K562 (cell line): Measurements from ENCODE around the gene C16orf96. TPM values are rescaled to one million over a fixed set of nuclear protein-coding genes. Genes with fewer than 3 reads are reported as not detected.

ENCODE experiments used
- ATAC-seq: fragments of 200-7000 bp; cut with Tn5 transposase; 3 replicates; pipeline ENCODE4 v1.9.1; 2020; ENCODE audit warnings: moderate library complexity
- BruUV-seq: library from RNA; stranded (reverse); fragments of 400-500 nt; replicated peaks from 2 replicates; lab custom pipeline; 2021; lab: Mats Ljungman, UMichigan
- CTCF ChIA-PET: fragments of 300-600 bp; formaldehyde crosslinking; extraction: SDS; loops from one replicate; lab custom pipeline; 2021; ENCODE audit warnings: low intra/inter-chr PET ratio; lab: Yijun Ruan, JAX
- POLR2A ChIA-PET: fragments of 300-600, 350-650 bp; sonication (Branson Sonifier 250); formaldehyde crosslinking; extraction: SDS; loops from one replicate; lab custom pipeline; 2021; ENCODE audit warnings: antibody characterized with exemption, inconsistent platforms; lab: Yijun Ruan, JAX
- DNase-seq, 4 experiments: peaks; one replicate each; pipeline versions ENCODE4 v3.0.0 to v3.0.0-alpha.2; 2011 to 2018; ENCODE audit warnings: low spot score in 3 of 4, mixed read lengths in 3 of 4; ENCODE audit errors: extremely low read depth in 1 of 4
- FAIRE-seq: peaks from 2 replicates; lab custom pipeline; 2011; peaks lifted over from hg19 to GRCh38; lab: Jason Lieb, UNC
- H2AFZ ChIP-seq: 2 replicates; pipeline ENCODE4 v1.6.0; 2011; ENCODE audit warnings: low read depth, low read length, control low read depth, inconsistent platforms
- H3K27ac ChIP-seq: fragments of 200-600 bp; 3 replicates; pipeline ENCODE4 v1.8.0; 2011; ENCODE audit warnings: low read depth, mild to moderate bottlenecking, control low read depth, inconsistent platforms, low read length, moderate library complexity, mixed read lengths; ENCODE audit errors: extremely low read depth
- H3K27me3 ChIP-seq, 2 experiments: fragments of 300-600 bp in 1 of 2; 2 replicates in 1 of 2; 3 replicates in 1 of 2; pipeline versions ENCODE4 v1.6.0 to v1.8.0; 2011; ENCODE audit warnings: inconsistent platforms in 2 of 2, low read length in 2 of 2, mild to moderate bottlenecking in 1 of 2, mixed read lengths in 1 of 2, moderate library complexity in 1 of 2; ENCODE audit not compliant: control insufficient read depth in 2 of 2, insufficient read depth in 2 of 2
- H3K36me3 ChIP-seq: fragments of 300-600 bp; 3 replicates; pipeline ENCODE4 v1.8.0; 2011; ENCODE audit warnings: mild to moderate bottlenecking, low read length, inconsistent platforms; ENCODE audit not compliant: control insufficient read depth, insufficient read depth
- H3K4me1 ChIP-seq, 2 experiments: fragments of 200-600 bp in 1 of 2; replicated peaks in 1 of 2; 2 replicates in 1 of 2; 3 replicates in 1 of 2; pipeline versions ENCODE4 v1.5.1 to v1.8.0; 2011; ENCODE audit warnings: inconsistent platforms in 2 of 2, low read length in 2 of 2, mild to moderate bottlenecking in 1 of 2, mixed read lengths in 1 of 2, moderate library complexity in 1 of 2; ENCODE audit not compliant: control insufficient read depth in 2 of 2, insufficient read depth in 2 of 2
- H3K4me2 ChIP-seq: 2 replicates; pipeline ENCODE4 v1.6.1; 2011; ENCODE audit warnings: low read length, control low read depth, inconsistent platforms, mixed read lengths; ENCODE audit not compliant: insufficient read depth
- H3K4me3 ChIP-seq: fragments of 200-600 bp; sonication (generic), shearing (Covaris generic); 2 replicates; pipeline ENCODE4 v1.5.1; 2016; ENCODE audit warnings: control low read depth, inconsistent platforms
- H3K79me2 ChIP-seq: fragments of 200-600 bp; 3 replicates; pipeline ENCODE4 v1.8.0; 2011; ENCODE audit warnings: low read length, inconsistent platforms; ENCODE audit not compliant: control insufficient read depth, insufficient read depth
- H3K9ac ChIP-seq, 2 experiments: 2 replicates each; pipeline versions ENCODE4 v1.6.0 to v1.6.1; 2011; ENCODE audit warnings: low read depth in 2 of 2, low read length in 2 of 2, control low read depth in 1 of 2, inconsistent platforms in 1 of 2, mild to moderate bottlenecking in 1 of 2, mixed read lengths in 1 of 2; ENCODE audit not compliant: insufficient read depth in 1 of 2
- H3K9me1 ChIP-seq: one replicate; pipeline ENCODE4 v1.6.0; 2011; ENCODE audit warnings: inconsistent platforms, mild to moderate bottlenecking, low read length, moderate library complexity; ENCODE audit not compliant: control insufficient read depth, insufficient read depth
- H3K9me3 ChIP-seq: replicated peaks from 2 replicates; pipeline ENCODE4 v1.5.1; 2011; ENCODE audit warnings: low read depth, low read length, inconsistent platforms; ENCODE audit not compliant: control insufficient read depth, insufficient read depth
- H4K20me1 ChIP-seq: replicated peaks from 2 replicates; pipeline ENCODE4 v1.6.1; 2011; ENCODE audit warnings: low read length, inconsistent platforms, mixed read lengths; ENCODE audit not compliant: control insufficient read depth, insufficient read depth
- CREBBP ChIP-seq: IDR thresholded peaks from one replicate; pipeline ENCODE4 v1.6.1; 2012; ENCODE audit warnings: low read depth, mild to moderate bottlenecking, control low read depth, inconsistent platforms, low read length
- CTBP1 ChIP-seq: fragments of 450-650 bp; IDR thresholded peaks from 2 replicates; pipeline ENCODE4 v1.6.1; 2016; ENCODE audit warnings: borderline replicate concordance
- CTCF ChIP-seq, 3 experiments: IDR thresholded peaks in 2 of 3; conservative IDR thresholded peaks in 1 of 3; 2 replicates each; pipeline ENCODE4 v1.5.1; 2011 to 2012; ENCODE audit warnings: low read length in 3 of 3, mild to moderate bottlenecking in 3 of 3, control low read depth in 2 of 3, improper control_type of control experiment in 1 of 3, inconsistent platforms in 1 of 3, low read depth in 1 of 3, mixed read lengths in 1 of 3, moderate library complexity in 1 of 3; ENCODE audit not compliant: insufficient read depth in 2 of 3
- PRDM10 ChIP-seq: fragments of 450-650 bp; IDR thresholded peaks from 2 replicates; pipeline ENCODE4 v1.6.1; 2018; ENCODE audit not compliant: partially characterized antibody
- RAD21 ChIP-seq, 2 experiments: fragments of 250-450 bp in 1 of 2; fragments of 450-650 bp in 1 of 2; sonication (Bioruptor Pico) in 1 of 2; formaldehyde crosslinking in 1 of 2; IDR thresholded peaks in 1 of 2; conservative IDR thresholded peaks in 1 of 2; 2 replicates each; pipeline versions ENCODE4 v1.4.0 to v1.8.0; 2020 to 2022; ENCODE audit warnings: mild to moderate bottlenecking in 2 of 2, moderate library complexity in 1 of 2
- SMC3 ChIP-seq: conservative IDR thresholded peaks from 2 replicates; pipeline ENCODE4 v1.6.1; 2011; ENCODE audit warnings: low read depth, low read length, improper control_type of control experiment; ENCODE audit not compliant: insufficient read depth
- STAG1 ChIP-seq: sonication (generic); formaldehyde crosslinking; IDR thresholded peaks from 2 replicates; pipeline ENCODE4 v1.5.0; 2020; ENCODE audit warnings: missing genetic modification reagents, borderline replicate concordance
- TCF7L2 ChIP-seq: fragments of 150-350 bp; IDR thresholded peaks from 2 replicates; pipeline ENCODE4 v1.6.1; 2016; ENCODE audit warnings: low read depth, mild to moderate bottlenecking, low read length, moderate library complexity
- ZKSCAN1 ChIP-seq: fragments of 150-350 bp; IDR thresholded peaks from 2 replicates; pipeline ENCODE4 v1.6.1; 2016; ENCODE audit warnings: low read depth, low read length
- ZNF384 ChIP-seq: IDR thresholded peaks from 2 replicates; pipeline ENCODE4 v1.6.1; 2012; ENCODE audit warnings: low read depth, low read length, improper control_type of control experiment
- WGBS: fragments of 100-300 bp; shearing (Covaris generic); methylation state at CpG from one replicate; pipeline ENCODE4 v1.1.6; 2016; ENCODE audit warnings: low coverage, mixed read lengths; ENCODE audit not compliant: insufficient coverage; ENCODE audit errors: missing lambda C conversion rate; 5-methylcytosine and 5-hydroxymethylcytosine counted together
- in situ Hi-C: fragments of 300-500 bp; cut with MboI; formaldehyde crosslinking; loops from 4 replicates; pipeline ENCODE4 v1.15.0; 2018; ENCODE audit warnings: inconsistent platforms, mixed read lengths
- intact Hi-C: fragments of 100-400 bp; cut with micrococcal nuclease; formaldehyde crosslinking; loops from 2 replicates; pipeline ENCODE4 v1.14.2; 2022
- polyA plus RNA-seq, 8 experiments: library from polyadenylated mRNA; depleted of rRNA in 4 of 8; stranded (reverse) in 5 of 8; unstranded in 3 of 8; fragments of >200 nt; fragmentation: Nextera tagmentation in 2 of 8; fragmentation: Illumina TruSeq in 1 of 8; extraction: Ambion mirVana in 2 of 8; extraction: Trizol in 1 of 8; gene quantifications; 2 replicates each; pipeline versions ENCODE4 v1.2.1 to v1.2.3, GENCODE V29; 2011 to 2014; ENCODE audit warnings: inconsistent platforms in 1 of 8, missing spikeins in 1 of 8
- total RNA-seq, 7 experiments: library from RNA; depleted of rRNA in 6 of 7; stranded (reverse); fragments of >200 nt in 6 of 7; fragmentation: Illumina TruSeq in 2 of 7; extraction: Trizol in 2 of 7; gene quantifications; 2 replicates each; pipeline versions ENCODE4 v1.2.1 to v1.2.3, GENCODE V29; 2011 to 2021; ENCODE audit warnings: low replicate concordance in 1 of 7
- TF ChIP-seq, protein P1 (sequence below): fragments of 450-650 bp; formaldehyde crosslinking; IDR thresholded peaks from 2 replicates; pipeline ENCODE4 v1.4.0; 2020; ENCODE audit warnings: mild to moderate bottlenecking, moderate library complexity

C16orf96 gene
- total and polyA plus RNA-seq, 9 of the 15 experiments (the other 6 are each of a cell fraction or from before 2014, with no cell fraction given), result not detected

- ChIA-PET CTCF (interaction anchor here (0.6 to 3.0 kb wide), 5 partner anchors 67 to 884 kb away, joined by 3 to 13 read pairs (median 4); no protein-coding TSS in a partner anchor), POLR2A (interaction anchor here (0.6 kb wide), 1 partner anchor 88 kb away, joined by 4 read pairs; no protein-coding TSS in a partner anchor)
- no peak overlapping the region for H2AFZ ChIP-seq
- H3K4me2 ChIP-seq, result no peak overlapping the region
- no peaks in the 10 kb centered on the region for H3K79me2 ChIP-seq
- ATAC-seq (peak; percentile 90), DNase-seq (peak; percentile 46 to 59 (median 54)), FAIRE-seq (peak; percentile 79)
- WGBS, result 18% methylated on average over 11 of the region's 12 CpGs
- no peaks in the 10 kb centered on the region for H3K9me1 ChIP-seq
- H3K27ac ChIP-seq, result no peak overlapping the region
- H4K20me1 ChIP-seq, result no peaks in the 10 kb centered on the region
- H3K9ac ChIP-seq, result no peak overlapping the region
- intact Hi-C loops (loop anchor here (2.0 kb wide), 1 partner anchor 67 kb away; no protein-coding TSS in a partner anchor), in situ Hi-C loops (loop anchor here (10.0 kb wide), 1 partner anchor 437 kb away; the partner anchor contains the start of gene SEC14L5)
- BruUV-seq, result no TSS peak
- no peak overlapping the region for H3K4me3 ChIP-seq
- no peaks in the 10 kb centered on the region for H3K27me3 ChIP-seq
- H3K4me1 ChIP-seq, result peaks cover 6 to 23% of the 10 kb centered on the region in 2 experiments; a peak in 4 of 5 replicates
- no peaks in the 10 kb centered on the region for H3K9me3 ChIP-seq
- peaks cover 1% of the 10 kb centered on the region; the same call in 1 of the 3 replicates for H3K36me3 ChIP-seq
- TF ChIP-seq PRDM10, result peak; percentile 38
- TF ChIP-seq CTBP1, result peak; percentile 23; the same call in 1 of the 2 replicates
- TF ChIP-seq CREBBP, result no peak
- TF ChIP-seq, protein P1, sequence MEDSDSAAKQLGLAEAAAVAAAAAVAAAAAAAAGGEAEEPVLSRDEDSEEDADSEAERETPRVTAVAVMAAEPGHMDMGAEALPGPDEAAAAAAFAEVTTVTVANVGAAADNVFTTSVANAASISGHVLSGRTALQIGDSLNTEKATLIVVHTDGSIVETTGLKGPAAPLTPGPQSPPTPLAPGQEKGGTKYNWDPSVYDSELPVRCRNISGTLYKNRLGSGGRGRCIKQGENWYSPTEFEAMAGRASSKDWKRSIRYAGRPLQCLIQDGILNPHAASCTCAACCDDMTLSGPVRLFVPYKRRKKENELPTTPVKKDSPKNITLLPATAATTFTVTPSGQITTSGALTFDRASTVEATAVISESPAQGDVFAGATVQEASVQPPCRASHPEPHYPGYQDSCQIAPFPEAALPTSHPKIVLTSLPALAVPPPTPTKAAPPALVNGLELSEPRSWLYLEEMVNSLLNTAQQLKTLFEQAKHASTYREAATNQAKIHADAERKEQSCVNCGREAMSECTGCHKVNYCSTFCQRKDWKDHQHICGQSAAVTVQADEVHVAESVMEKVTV (CRISPR knock-in tag), result peak; percentile 72
- TF ChIP-seq ZNF384, result peak; percentile 71; the same call in 1 of the 2 replicates
- TF ChIP-seq TCF7L2, result no peak
- peak; percentile 70 to 84 for TF ChIP-seq RAD21 (CRISPR knock-in tag; conservative IDR thresholded peaks at IDR 0.05 in 1 of 2, IDR thresholded peaks at IDR 0.05 in 1 of 2)
- TF ChIP-seq SMC3, result peak; percentile 64
- no peak for TF ChIP-seq ZKSCAN1
- TF ChIP-seq STAG1, result peak; percentile 62; the same call in 1 of the 2 replicates
- TF ChIP-seq CTCF (IDR thresholded peaks at IDR 0.05 in 2 of 3, conservative IDR thresholded peaks at IDR 0.05 in 1 of 3; ENCODE audit: insufficient read depth in 2 of 3, low read depth in 1 of 3, low read length in 3 of 3), result peak; percentile 84 to 88 (median 85)
Measured at GRCh38 chr16:4517812-4518680, 38.1 kb upstream of the C16orf96 start.
